ENCODE data around the gene OR4C12. TPM values are rescaled to one million over a fixed set of nuclear protein-coding genes. Genes with fewer than 3 reads are reported as not detected.

OR4C12 gene
- total and polyA plus RNA-seq, 10 of the 15 experiments (the other 5 are each of a cell fraction or from before 2014, with no cell fraction given), result not detected

GRCh38 chr11:49995565-49995964, 13.2 kb upstream of the OR4C12 start:
- in situ Hi-C loops (cut with MboI) (no loop called here), intact Hi-C loops (cut with micrococcal nuclease; ENCODE audit: unreplicated experiment) (loop anchor here (5.0 kb wide), 2 partner anchors 1688 to 1823 kb away; partner anchors contain the start of gene OR4S1)
- no peak overlapping the region for H3K27ac ChIP-seq (ENCODE audit: control insufficient read depth, insufficient read depth)
- no peak overlapping the region for H3K4me2 ChIP-seq (ENCODE audit: control insufficient read depth, insufficient read depth)
- H3K9me3 ChIP-seq (replicated peaks; ENCODE audit: control insufficient read depth, insufficient read depth, low read length), result no peaks in the 10 kb centered on the region
- 0 out of 3 replicates have a peak, but pooled peaks have one; percentile 30 for ATAC-seq
- no peaks in the 10 kb centered on the region for H3K27me3 ChIP-seq (replicated peaks in 1 of 2; ENCODE audit: control insufficient read depth in 2 of 2, insufficient read depth in 2 of 2, low read length in 1 of 2)
- H3K9ac ChIP-seq (ENCODE audit: control insufficient read depth, insufficient read depth, low read length), result no peak overlapping the region
- no peak overlapping the region for H3K4me3 ChIP-seq
- ChIA-PET SMC1A (ENCODE audit: uncharacterized antibody, unreplicated experiment) (interaction anchor here (0.9 kb wide), 1 partner anchor 1688 kb away, joined by 4 read pairs; no protein-coding TSS in a partner anchor), CTCF (interaction anchor here (0.8 to 4.2 kb wide), 7 partner anchors 15 to 1823 kb away, joined by 3 to 21 read pairs (median 4); no protein-coding TSS in a partner anchor), RAD21 (ENCODE audit: unreplicated experiment) (interaction anchor here (0.8 kb wide), 1 partner anchor 1688 kb away, joined by 4 read pairs; no protein-coding TSS in a partner anchor), POLR2A (no interaction called here)
- WGBS (ENCODE audit: insufficient coverage, insufficient replicate concordance, low lambda C conversion rate, missing lambda C conversion rate), result 49% methylated on average over 6 of the region's 6 CpGs
- DNase-seq (ENCODE audit: low read depth, low spot score), result no peak
- no peak for FAIRE-seq
- H3K79me2 ChIP-seq (ENCODE audit: control insufficient read depth, insufficient read depth, low read length), result no peaks in the 10 kb centered on the region
- BruUV-seq (replicated peaks), result no TSS peak
- H4K20me1 ChIP-seq (ENCODE audit: control insufficient read depth, insufficient read depth), result no peaks in the 10 kb centered on the region
- no peaks in the 10 kb centered on the region for H3K4me1 ChIP-seq (ENCODE audit: control insufficient read depth, insufficient read depth, low read length)
- H2AFZ ChIP-seq (ENCODE audit: control insufficient read depth, low read depth, low read length), result no peak overlapping the region
- H3K36me3 ChIP-seq (ENCODE audit: control insufficient read depth in 2 of 2, insufficient read depth in 2 of 2, low read length in 1 of 2), result no peaks in the 10 kb centered on the region
- no peak for TF ChIP-seq HDAC6 (IDR thresholded peaks at IDR 0.05; ENCODE audit: unreplicated experiment)
- TF ChIP-seq NKRF (conservative IDR thresholded peaks at IDR 0.05), result no peak
- TF ChIP-seq SMAD1 (IDR thresholded peaks at IDR 0.05; ENCODE audit: low read depth, partially characterized antibody), result peak; percentile 89
- no peak for TF ChIP-seq IKZF1 (conservative IDR thresholded peaks at IDR 0.05)
- peak; percentile 39 to 49 (median 46); a peak in 5 of 6 replicates for TF ChIP-seq CTCF (IDR thresholded peaks at IDR 0.05 in 2 of 3, conservative IDR thresholded peaks at IDR 0.05 in 1 of 3; ENCODE audit: control insufficient read depth in 2 of 3, extremely low read depth in 1 of 3, insufficient read depth in 1 of 3, low read depth in 3 of 3, low read length in 3 of 3)
- peak; percentile 66 for TF ChIP-seq RAD21 (IDR thresholded peaks at IDR 0.05; ENCODE audit: insufficient read depth, low read depth, low read length)
- TF ChIP-seq ATF2 (IDR thresholded peaks at IDR 0.05; ENCODE audit: low read length), result no peak
- no peak for TF ChIP-seq ZBTB11 (CRISPR knock-in tag; IDR thresholded peaks at IDR 0.05)
- TF ChIP-seq RB1 (IDR thresholded peaks at IDR 0.05; ENCODE audit: borderline replicate concordance), result no peak
- no peak for TF ChIP-seq MYB (IDR thresholded peaks at IDR 0.05; ENCODE audit: borderline replicate concordance, low read depth, low read length)
- no peak for TF ChIP-seq EGR1 (IDR thresholded peaks at IDR 0.05; ENCODE audit: borderline replicate concordance in 1 of 2, low read depth in 2 of 2, low read length in 2 of 2)
- no peak for TF ChIP-seq SIX5 (IDR thresholded peaks at IDR 0.05; ENCODE audit: low read depth, low read length, severe bottlenecking)

All from GM12878 (cell line).